Stomach (tissue), 4 donors: ENCODE results near the gene GABBR2.

ENCODE experiments used
- EP300 ChIP-seq: sonication (generic); formaldehyde crosslinking; IDR thresholded peaks from one replicate; pipeline ENCODE4 v1.6.1; 2017; ENCODE audit warnings: antibody characterized with exemption
- POLR2A ChIP-seq, 4 donors: fragments of 450-650 bp; IDR thresholded peaks; one replicate each; pipeline ENCODE4 v1.6.1; 2016; ENCODE audit warnings: antibody characterized with exemption in 4 of 4, control low read depth in 2 of 4, mild to moderate bottlenecking in 1 of 4, moderate library complexity in 1 of 4
- POLR2AphosphoS5 ChIP-seq, 3 donors: sonication (generic); formaldehyde crosslinking; IDR thresholded peaks; one replicate each; pipeline ENCODE4 v1.6.1; 2016; ENCODE audit warnings: antibody characterized with exemption in 3 of 3
- TF ChIP-seq, protein P1 (sequence below), 7 experiments: fragments of 450-650 bp in 4 of 7; fragments of 200-600 bp in 3 of 7; sonication (generic) in 3 of 7; IDR thresholded peaks; one replicate each; pipeline ENCODE4 v1.5.1; 2016 to 2019; ENCODE audit warnings: antibody characterized with exemption in 7 of 7, control low read depth in 2 of 7, mild to moderate bottlenecking in 1 of 7

DNA sequence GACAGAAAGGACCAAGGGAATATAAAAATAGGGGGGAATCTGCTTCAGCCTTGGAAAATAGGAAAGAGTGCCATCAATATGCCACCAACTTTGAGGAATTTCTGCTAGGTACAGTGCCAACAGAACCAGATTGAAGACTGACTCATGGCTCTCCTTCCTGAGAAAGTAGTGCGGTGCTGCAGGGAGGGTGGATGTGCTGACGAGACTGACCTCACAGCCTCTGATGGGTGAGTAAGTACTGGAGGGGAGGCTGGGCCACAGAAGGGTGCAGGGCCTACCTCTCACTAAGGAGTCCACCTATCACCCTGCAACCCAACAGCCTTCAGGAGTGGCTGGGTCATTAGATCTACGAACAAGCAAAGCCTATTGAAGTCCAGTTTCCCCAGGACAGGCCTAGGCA lies 187.6 kb downstream of the GABBR2 start:
- TF ChIP-seq, protein P1, sequence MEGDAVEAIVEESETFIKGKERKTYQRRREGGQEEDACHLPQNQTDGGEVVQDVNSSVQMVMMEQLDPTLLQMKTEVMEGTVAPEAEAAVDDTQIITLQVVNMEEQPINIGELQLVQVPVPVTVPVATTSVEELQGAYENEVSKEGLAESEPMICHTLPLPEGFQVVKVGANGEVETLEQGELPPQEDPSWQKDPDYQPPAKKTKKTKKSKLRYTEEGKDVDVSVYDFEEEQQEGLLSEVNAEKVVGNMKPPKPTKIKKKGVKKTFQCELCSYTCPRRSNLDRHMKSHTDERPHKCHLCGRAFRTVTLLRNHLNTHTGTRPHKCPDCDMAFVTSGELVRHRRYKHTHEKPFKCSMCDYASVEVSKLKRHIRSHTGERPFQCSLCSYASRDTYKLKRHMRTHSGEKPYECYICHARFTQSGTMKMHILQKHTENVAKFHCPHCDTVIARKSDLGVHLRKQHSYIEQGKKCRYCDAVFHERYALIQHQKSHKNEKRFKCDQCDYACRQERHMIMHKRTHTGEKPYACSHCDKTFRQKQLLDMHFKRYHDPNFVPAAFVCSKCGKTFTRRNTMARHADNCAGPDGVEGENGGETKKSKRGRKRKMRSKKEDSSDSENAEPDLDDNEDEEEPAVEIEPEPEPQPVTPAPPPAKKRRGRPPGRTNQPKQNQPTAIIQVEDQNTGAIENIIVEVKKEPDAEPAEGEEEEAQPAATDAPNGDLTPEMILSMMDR (IDR thresholded peaks at IDR 0.05): no peak
- TF ChIP-seq POLR2AphosphoS5 (IDR thresholded peaks at IDR 0.05) (no peak), EP300 (no peak), POLR2A (IDR thresholded peaks at IDR 0.05) (no peak)
